PC-9 (cell line): ENCODE results near the gene ERC2. TPM values are rescaled to one million over a fixed set of nuclear protein-coding genes. Genes with fewer than 3 reads are reported as not detected.

Experiments
- BruUV-seq: library from RNA; stranded (reverse); fragments of 400-500 nt; replicated peaks from 2 replicates; lab custom pipeline; 2021; lab: Mats Ljungman, UMichigan
- CTCF ChIA-PET: fragments of 300-600 bp; sonication (Branson Sonifier 250); formaldehyde crosslinking; loops from one replicate; lab custom pipeline; 2022; ENCODE audit warnings: antibody characterized with exemption; lab: Charles Lee
- POLR2A ChIA-PET: fragments of 300-600 bp; sonication (Branson Sonifier 250); formaldehyde crosslinking; loops from one replicate; lab custom pipeline; 2022; ENCODE audit warnings: antibody characterized with exemption; ENCODE audit not compliant: unreplicated experiment; lab: Charles Lee
- DNase-seq, 2 experiments: peaks; one replicate each; pipeline versions ENCODE4 v3.0.0 to v3.0.0-alpha.2; 2015 to 2022; ENCODE audit warnings: mixed read lengths in 1 of 2
- H2AFZ ChIP-seq: fragments of 200-600 bp; sonication (generic); 2 replicates; pipeline ENCODE4 v1.8.1; 2017; ENCODE audit warnings: antibody characterized with exemption
- H3F3A ChIP-seq: fragments of 200-600 bp; sonication (generic); 2 replicates; pipeline ENCODE4 v1.8.1; 2017; ENCODE audit warnings: antibody characterized with exemption, mild to moderate bottlenecking, low read depth; ENCODE audit not compliant: insufficient read depth
- H3K27ac ChIP-seq: fragments of 200-600 bp; sonication (generic); 2 replicates; pipeline ENCODE4 v1.6.1; 2016; ENCODE audit warnings: mixed run types
- H3K27me3 ChIP-seq: fragments of 200-600 bp; sonication (generic); 2 replicates; pipeline ENCODE4 v1.6.1; 2016; ENCODE audit warnings: low read depth, mixed run types; ENCODE audit not compliant: insufficient read depth
- H3K36me3 ChIP-seq: fragments of 200-600 bp; sonication (generic); 2 replicates; pipeline ENCODE4 v1.6.1; 2016; ENCODE audit warnings: low read depth, mixed run types
- H3K4me1 ChIP-seq: fragments of 200-600 bp; sonication (generic); replicated peaks from 2 replicates; pipeline ENCODE4 v1.6.1; 2016; ENCODE audit warnings: mixed run types; ENCODE audit not compliant: insufficient read depth
- H3K4me2 ChIP-seq: fragments of 200-600 bp; sonication (generic); 2 replicates; pipeline ENCODE4 v1.6.1; 2017; ENCODE audit warnings: mixed run types
- H3K4me3 ChIP-seq: fragments of 200-600 bp; sonication (generic); 2 replicates; pipeline ENCODE4 v1.6.1; 2016; ENCODE audit warnings: mixed run types
- H3K79me2 ChIP-seq: fragments of 200-600 bp; sonication (generic); 2 replicates; pipeline ENCODE4 v1.6.1; 2017; ENCODE audit warnings: low read depth, mixed run types
- H3K9me2 ChIP-seq: fragments of 200-600 bp; sonication (generic); 2 replicates; pipeline ENCODE4 v1.8.1; 2017; ENCODE audit warnings: mild to moderate bottlenecking; ENCODE audit not compliant: insufficient read depth
- H3K9me3 ChIP-seq: fragments of 200-600 bp; sonication (generic); 2 replicates; pipeline ENCODE4 v1.8.1; 2016; ENCODE audit warnings: low read depth; ENCODE audit not compliant: insufficient read depth
- H4K20me1 ChIP-seq: fragments of 200-600 bp; sonication (generic); 2 replicates; pipeline ENCODE4 v1.8.1; 2017; ENCODE audit not compliant: insufficient read depth
- CTCF ChIP-seq: fragments of 200-600 bp; sonication (generic); conservative IDR thresholded peaks from 2 replicates; pipeline ENCODE4 v1.6.1; 2017; ENCODE audit warnings: mixed run types, antibody characterized with exemption, mild to moderate bottlenecking, moderate library complexity
- EZH2 ChIP-seq: fragments of 200-600 bp; sonication (generic); IDR thresholded peaks from 2 replicates; pipeline ENCODE4 v1.8.0; 2017; ENCODE audit warnings: antibody characterized with exemption, low read depth
- intact Hi-C: fragments of 100-400 bp; cut with micrococcal nuclease; formaldehyde crosslinking; loops from one replicate; pipeline ENCODE4 v1.10.0; 2022; ENCODE audit not compliant: unreplicated experiment
- total RNA-seq: library from RNA; stranded (reverse); gene quantifications from 2 replicates; pipeline ENCODE4 v1.2.3, GENCODE V29; 2021

Gene ERC2
- total RNA-seq, 1 experiment from 2014 or later = 1.4 TPM

- no peaks in the 10 kb centered on the region for H4K20me1 ChIP-seq
- no peak for DNase-seq
- H3K36me3 ChIP-seq = no peaks in the 10 kb centered on the region
- TF ChIP-seq CTCF (no peak), EZH2 (no peak)
- no TSS peak for BruUV-seq
- no peaks in the 10 kb centered on the region for H3K9me2 ChIP-seq
- H3K4me2 ChIP-seq = no peak overlapping the region
- POLR2A ChIA-PET = interaction anchor here (0.5 kb wide), 1 partner anchor 112 kb away, joined by 4 read pairs; no protein-coding TSS in a partner anchor
- H3K27ac ChIP-seq = no peak overlapping the region
- H3K27me3 ChIP-seq = no peaks in the 10 kb centered on the region
- H3K4me3 ChIP-seq = no peak overlapping the region
- H3K9me3 ChIP-seq = no peaks in the 10 kb centered on the region; the same call in 1 of the 2 replicates
- H2AFZ ChIP-seq = no peak overlapping the region
- peaks cover 17% of the 10 kb centered on the region for H3F3A ChIP-seq
- intact Hi-C loops = no loop called here
- no peaks in the 10 kb centered on the region for H3K79me2 ChIP-seq
- H3K4me1 ChIP-seq = peaks cover 40% of the 10 kb centered on the region
- CTCF ChIA-PET = no interaction called here
Observed at GRCh38 chr3:55631766-55632331, 836.4 kb downstream of the ERC2 start.

- Histone ChIP-seq H3K4me2 (no peak overlapping the region), H4K20me1 (no peaks in the 10 kb centered on the region), H3K4me3 (no peak overlapping the region), H3K36me3 (no peaks in the 10 kb centered on the region), H3K4me1 (peaks cover 40% of the 10 kb centered on the region), H2AFZ (no peak overlapping the region), H3K9me2 (no peaks in the 10 kb centered on the region), H3K27me3 (no peaks in the 10 kb centered on the region), H3K9me3 (no peaks in the 10 kb centered on the region; the same call in 1 of the 2 replicates), H3K79me2 (no peaks in the 10 kb centered on the region), H3F3A (peaks cover 17% of the 10 kb centered on the region; the same call in 1 of the 2 replicates), H3K27ac (no peak overlapping the region)
- DNase-seq = no peak
- CTCF ChIA-PET = interaction anchor here (0.6 kb wide), 1 partner anchor 33 kb away, joined by 4 read pairs; no protein-coding TSS in a partner anchor
- TF ChIP-seq CTCF (no peak), EZH2 (no peak)
- intact Hi-C loops = no loop called here
- POLR2A ChIA-PET = no interaction called here
- BruUV-seq = no TSS peak
Observed at GRCh38 chr3:55630921-55631299, 837.4 kb downstream of the ERC2 start.

DNA sequence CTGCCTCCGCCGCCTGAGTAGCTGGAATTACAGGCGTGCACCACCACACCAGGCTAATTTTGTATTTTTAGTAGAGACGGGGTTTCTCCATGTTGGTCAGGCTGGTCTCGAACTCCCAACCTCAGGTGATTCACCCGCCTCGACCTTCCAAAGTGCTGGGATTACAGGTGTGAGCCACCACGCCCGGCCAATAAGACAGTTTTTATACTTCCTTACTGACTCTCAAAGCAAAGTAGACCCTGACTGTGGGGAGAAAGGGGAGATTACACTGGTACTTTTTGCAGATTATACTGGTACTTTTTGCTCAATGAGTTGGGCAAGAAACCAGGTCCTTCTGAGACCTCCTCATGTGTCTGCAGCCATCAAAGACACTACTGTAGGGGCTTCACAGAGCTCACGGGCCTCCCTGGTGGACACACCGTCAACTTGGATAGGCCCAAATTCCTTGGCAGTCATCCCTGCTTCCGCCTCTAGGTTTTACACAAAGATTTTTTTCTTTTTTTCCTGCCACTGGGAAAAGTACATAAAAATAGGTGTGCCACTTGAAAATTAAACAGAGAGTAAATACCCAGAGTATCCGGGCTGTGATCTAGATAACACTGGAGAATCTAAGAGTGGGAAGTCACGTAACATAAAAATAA lies 837.9 kb downstream of the ERC2 start:
- H3F3A ChIP-seq = peaks cover 21% of the 10 kb centered on the region
- POLR2A ChIA-PET = no interaction called here
- H4K20me1 ChIP-seq = no peaks in the 10 kb centered on the region
- no peak for DNase-seq
- H3K4me3 ChIP-seq = no peak overlapping the region
- TF ChIP-seq EZH2 (no peak), CTCF (no peak)
- no peak overlapping the region for H3K27ac ChIP-seq
- no peaks in the 10 kb centered on the region; the same call in 1 of the 2 replicates for H3K9me3 ChIP-seq
- no peaks in the 10 kb centered on the region for H3K79me2 ChIP-seq
- H3K4me2 ChIP-seq = no peak overlapping the region
- H2AFZ ChIP-seq = no peak overlapping the region
- no peaks in the 10 kb centered on the region for H3K36me3 ChIP-seq
- CTCF ChIA-PET = interaction anchor here (0.6 kb wide), 1 partner anchor 33 kb away, joined by 4 read pairs; no protein-coding TSS in a partner anchor
- intact Hi-C loops = no loop called here
- peaks cover 41% of the 10 kb centered on the region for H3K4me1 ChIP-seq
- no TSS peak for BruUV-seq
- H3K27me3 ChIP-seq = no peaks in the 10 kb centered on the region
- no peaks in the 10 kb centered on the region for H3K9me2 ChIP-seq
